ENCODE results near the gene NPDC1. TPM values are rescaled to one million over a fixed set of nuclear protein-coding genes. Genes with fewer than 3 reads are reported as not detected.

NPDC1 gene
- total and polyA plus RNA-seq, 2 donors (not counting 1 experiment from before 2014, with no cell fraction given) = 0.17 to 0.19 TPM

GRCh38 chr9:137015540-137015930 lies 30.4 kb downstream of the NPDC1 start:
- Histone ChIP-seq H3K9me3 (ENCODE audit: control extremely low read depth in 1 of 3, control insufficient read depth in 2 of 3, insufficient read depth in 1 of 3, low read length in 2 of 3) (no peaks in the 10 kb centered on the region), H3K4me2 (replicated peaks; ENCODE audit: low read depth, low read length, poor library complexity, severe bottlenecking) (no peak overlapping the region), H3K36me3 (replicated peaks in 1 of 2; ENCODE audit: control extremely low read depth in 1 of 2, control insufficient read depth in 1 of 2, extremely low read depth in 1 of 2, insufficient read depth in 2 of 2, low read length in 1 of 2) (peaks cover 1 to 5% of the 10 kb centered on the region in 2 experiments), H3K9ac (ENCODE audit: low read length) (no peak overlapping the region), H3K79me2 (ENCODE audit: control insufficient read depth, insufficient read depth, low read length) (no peaks in the 10 kb centered on the region), H4K20me1 (ENCODE audit: control insufficient read depth, insufficient read depth, low read length, poor library complexity, severe bottlenecking) (no peaks in the 10 kb centered on the region), H3K27ac (ENCODE audit: low read length in 2 of 2) (no peak overlapping the region), H2AFZ (ENCODE audit: insufficient read depth, low read depth, low read length, poor library complexity, severe bottlenecking) (no peak overlapping the region), H3K27me3 (replicated peaks in 1 of 4; ENCODE audit: control extremely low read depth in 1 of 4, control insufficient read depth in 3 of 4, insufficient read depth in 4 of 4, low read length in 3 of 4) (no peaks in the 10 kb centered on the region), H3K4me1 (ENCODE audit: control insufficient read depth in 2 of 2, insufficient read depth in 2 of 2, low read length in 2 of 2) (no peaks in the 10 kb centered on the region), H3K4me3 (ENCODE audit: control extremely low read depth in 1 of 5, extremely low read depth in 1 of 5, insufficient read depth in 1 of 5, low read depth in 2 of 5, low read length in 4 of 5) (no peak overlapping the region)
- DNase-seq = no peak
- H3K27ac Mint-ChIP-seq = no peak overlapping the region
- ChIA-PET POLR2A (no interaction called here), CTCF (no interaction called here)
- intact Hi-C loops (cut with micrococcal nuclease) = no loop called here
- ATAC-seq (ENCODE audit: low read depth) = no peak
- H3K4me1 Mint-ChIP-seq = no peaks in the 10 kb centered on the region
- no peaks in the 10 kb centered on the region for H3K9me3 Mint-ChIP-seq (ENCODE audit: insufficient read depth)
- H3K4me3 Mint-ChIP-seq = no peak overlapping the region
- no peaks in the 10 kb centered on the region for H3K27me3 Mint-ChIP-seq
- TF ChIP-seq CTCF (IDR thresholded peaks at IDR 0.05) (no peak), EZH2 (IDR thresholded peaks at IDR 0.05; ENCODE audit: borderline replicate concordance, insufficient read depth, low read depth, low read length, poor library complexity, severe bottlenecking) (no peak)
- WGBS (ENCODE audit: insufficient coverage) = 100% methylated on average over 17 of the region's 25 CpGs

DNA sequence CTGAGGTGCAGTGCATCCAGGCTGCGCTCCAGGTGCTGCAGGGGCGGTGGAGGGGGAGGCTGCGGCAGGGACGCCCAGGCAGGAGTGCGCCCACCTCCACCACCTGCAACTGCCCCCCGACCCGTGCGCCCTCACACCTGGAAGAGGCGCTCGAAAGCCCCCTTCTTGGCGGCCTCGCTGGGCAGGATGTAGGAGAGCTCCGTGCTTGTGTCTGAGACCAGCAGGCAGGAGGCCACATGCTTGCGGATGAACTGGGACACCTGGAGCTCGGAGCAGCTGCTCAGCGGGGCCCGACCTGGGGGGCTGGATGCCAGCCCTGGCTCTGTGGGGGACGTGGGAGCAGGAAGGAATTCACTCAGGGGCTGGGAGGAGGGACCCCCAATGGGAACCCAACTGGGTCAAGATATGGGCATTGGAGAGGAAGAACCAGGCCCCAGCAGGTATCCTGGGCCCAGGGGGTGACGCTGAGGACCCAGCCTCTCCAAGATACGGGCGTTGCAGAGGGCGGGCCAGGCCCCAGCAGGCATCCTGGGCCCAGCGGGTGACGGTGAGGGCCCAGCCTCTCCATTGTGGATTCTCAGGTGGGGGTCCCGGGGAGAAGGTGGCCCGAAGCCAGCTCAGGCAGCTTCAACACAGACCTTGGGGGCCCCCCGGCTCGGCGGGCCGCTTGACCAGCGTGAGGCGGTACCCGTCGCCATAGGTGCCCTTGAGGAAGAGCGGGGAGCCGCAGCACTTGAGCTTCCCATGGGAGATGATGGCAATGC lies 31.0 kb downstream of the NPDC1 start:
- ChIA-PET POLR2A (no interaction called here), CTCF (interaction anchor here (1.2 kb wide), 1 partner anchor 20 kb away, joined by 3 read pairs; no protein-coding TSS in a partner anchor)
- TF ChIP-seq CTCF (IDR thresholded peaks at IDR 0.05) (no peak), EZH2 (IDR thresholded peaks at IDR 0.05; ENCODE audit: borderline replicate concordance, insufficient read depth, low read depth, low read length, poor library complexity, severe bottlenecking) (no peak)
- Mint-ChIP-seq H3K27me3 (no peaks in the 10 kb centered on the region), H3K27ac (no peak overlapping the region), H3K9me3 (ENCODE audit: insufficient read depth) (no peaks in the 10 kb centered on the region), H3K4me1 (no peaks in the 10 kb centered on the region), H3K4me3 (no peak overlapping the region)
- H3K9me3 ChIP-seq (ENCODE audit: control extremely low read depth in 1 of 3, control insufficient read depth in 2 of 3, insufficient read depth in 1 of 3, low read length in 2 of 3) = no peaks in the 10 kb centered on the region
- H3K4me3 ChIP-seq (ENCODE audit: control extremely low read depth in 1 of 5, extremely low read depth in 1 of 5, insufficient read depth in 1 of 5, low read depth in 2 of 5, low read length in 4 of 5) = no peak overlapping the region
- no peaks in the 10 kb centered on the region for H3K79me2 ChIP-seq (ENCODE audit: control insufficient read depth, insufficient read depth, low read length)
- intact Hi-C loops (cut with micrococcal nuclease) = no loop called here
- peaks cover 1 to 5% of the 10 kb centered on the region in 2 experiments for H3K36me3 ChIP-seq (replicated peaks in 1 of 2; ENCODE audit: control extremely low read depth in 1 of 2, control insufficient read depth in 1 of 2, extremely low read depth in 1 of 2, insufficient read depth in 2 of 2, low read length in 1 of 2)
- DNase-seq (no peak), ATAC-seq (ENCODE audit: low read depth) (no peak)
- H3K4me1 ChIP-seq (ENCODE audit: control insufficient read depth in 2 of 2, insufficient read depth in 2 of 2, low read length in 2 of 2) = no peaks in the 10 kb centered on the region
- WGBS (ENCODE audit: insufficient coverage) = 98% methylated on average over 31 of the region's 36 CpGs
- no peaks in the 10 kb centered on the region for H4K20me1 ChIP-seq (ENCODE audit: control insufficient read depth, insufficient read depth, low read length, poor library complexity, severe bottlenecking)
- no peak overlapping the region for H2AFZ ChIP-seq (ENCODE audit: insufficient read depth, low read depth, low read length, poor library complexity, severe bottlenecking)
- no peak overlapping the region for H3K27ac ChIP-seq (ENCODE audit: low read length in 2 of 2)
- H3K27me3 ChIP-seq (replicated peaks in 1 of 4; ENCODE audit: control extremely low read depth in 1 of 4, control insufficient read depth in 3 of 4, insufficient read depth in 4 of 4, low read length in 3 of 4) = no peaks in the 10 kb centered on the region
- no peak overlapping the region for H3K9ac ChIP-seq (ENCODE audit: low read length)
- no peak overlapping the region for H3K4me2 ChIP-seq (replicated peaks; ENCODE audit: low read depth, low read length, poor library complexity, severe bottlenecking)

Measured in B cell (primary cell).